Endothelial cell of umbilical vein (primary cell): Measurements from ENCODE around the gene CDKN2B-AS1.

Source experiments
- CTCF ChIP-seq, 2 donors: IDR thresholded peaks; 1 replicate in 1 of 2; 2 replicates in 1 of 2; pipeline ENCODE4 v1.5.1; 2011; ENCODE audit warnings: low read length in 2 of 2, mild to moderate bottlenecking in 2 of 2, moderate library complexity in 2 of 2, control low read depth in 1 of 2, inconsistent platforms in 1 of 2, low read depth in 1 of 2; ENCODE audit not compliant: insufficient read depth in 1 of 2; ENCODE audit errors: extremely low read depth in 1 of 2
- EZH2 ChIP-seq: IDR thresholded peaks from 2 replicates; pipeline ENCODE4 v1.6.1; 2012; ENCODE audit warnings: borderline replicate concordance, low read depth, mild to moderate bottlenecking, moderate library complexity, low read length, inconsistent platforms; ENCODE audit not compliant: severe bottlenecking

GRCh38 chr9:22111954-22112247, 117.3 kb downstream of the CDKN2B-AS1 start:
- no peak for TF ChIP-seq CTCF (IDR thresholded peaks at IDR 0.05; ENCODE audit: extremely low read depth in 1 of 2, insufficient read depth in 1 of 2, low read depth in 1 of 2, low read length in 2 of 2)
- TF ChIP-seq EZH2: no peak
